H1 (cell line): ENCODE results near the gene PEAK1. TPM values are rescaled to one million over a fixed set of nuclear protein-coding genes. Genes with fewer than 3 reads are reported as not detected.

Experiments used
- CTCF ChIA-PET: fragments of 300-600 bp; sonication (Branson Sonifier 250); formaldehyde crosslinking; loops from one replicate; lab custom pipeline; 2021; ENCODE audit not compliant: partially characterized antibody; lab: Charles Lee
- POLR2A ChIA-PET: fragments of 300-600 bp; sonication (Branson Sonifier 250); formaldehyde crosslinking; loops from one replicate; lab custom pipeline; 2021; ENCODE audit warnings: inconsistent platforms; ENCODE audit not compliant: partially characterized antibody; lab: Charles Lee
- DNase-seq, 2 experiments: peaks; one replicate each; pipeline versions ENCODE4 v3.0.0 to v3.0.0-alpha.2; 2010 to 2022; ENCODE audit warnings: low spot score in 2 of 2, low read depth in 1 of 2, mixed read lengths in 1 of 2
- FAIRE-seq: peaks from 2 replicates; lab custom pipeline; 2011; peaks lifted over from hg19 to GRCh38; lab: Jason Lieb, UNC
- H2AFZ ChIP-seq: 2 replicates; pipeline ENCODE4 v1.8.1; 2012; ENCODE audit warnings: low read length, inconsistent platforms
- H2AK5ac ChIP-seq: 2 replicates; pipeline ENCODE4 v1.6.1; 2013; ENCODE audit warnings: low read depth, low read length
- H2BK120ac ChIP-seq: replicated peaks from 2 replicates; pipeline ENCODE3; 2013; ENCODE audit warnings: low read depth, low read length, inconsistent platforms
- H2BK12ac ChIP-seq: 2 replicates; pipeline ENCODE4 v1.6.1; 2013; ENCODE audit warnings: low read depth, low read length
- H2BK15ac ChIP-seq: 2 replicates; pipeline ENCODE4 v1.6.1; 2013; ENCODE audit warnings: low read length
- H2BK20ac ChIP-seq: 2 replicates; pipeline ENCODE4 v1.6.1; 2013; ENCODE audit warnings: low read length
- H2BK5ac ChIP-seq: 2 replicates; pipeline ENCODE4 v1.6.1; 2013; ENCODE audit warnings: low read depth, low read length
- H3K14ac ChIP-seq: 2 replicates; pipeline ENCODE4 v1.6.1; 2013; ENCODE audit warnings: inconsistent platforms; ENCODE audit not compliant: insufficient read length
- H3K18ac ChIP-seq: 2 replicates; pipeline ENCODE4 v1.6.1; 2013; ENCODE audit warnings: low read length; ENCODE audit errors: extremely low read depth
- H3K23ac ChIP-seq: 2 replicates; pipeline ENCODE4 v1.6.1; 2013; ENCODE audit warnings: inconsistent platforms; ENCODE audit not compliant: insufficient read length
- H3K23me2 ChIP-seq: 2 replicates; pipeline ENCODE4 v1.6.1; 2013; ENCODE audit warnings: low read depth, low read length
- H3K27ac ChIP-seq: 2 replicates; pipeline ENCODE4 v1.6.1; 2011; ENCODE audit warnings: low read depth, low read length, inconsistent platforms
- H3K27me3 ChIP-seq, 4 experiments: replicated peaks in 1 of 4; 1 replicate in 1 of 4; 2 replicates in 3 of 4; pipeline versions ENCODE4 v1.6.1 to v1.8.1; 2011 to 2013; ENCODE audit warnings: low read length in 3 of 4, mild to moderate bottlenecking in 3 of 4, inconsistent platforms in 2 of 4, mixed read lengths in 2 of 4, moderate library complexity in 1 of 4; ENCODE audit not compliant: control insufficient read depth in 3 of 4, insufficient read depth in 3 of 4; ENCODE audit errors: extremely low read depth in 1 of 4
- H3K36me3 ChIP-seq, 4 experiments: 2 replicates each; pipeline versions ENCODE4 v1.6.1 to v1.8.1; 2011 to 2013; ENCODE audit warnings: mild to moderate bottlenecking in 4 of 4, low read length in 3 of 4, moderate library complexity in 2 of 4, control low read depth in 1 of 4, inconsistent platforms in 1 of 4; ENCODE audit not compliant: insufficient read depth in 4 of 4, control insufficient read depth in 2 of 4
- H3K4ac ChIP-seq: replicated peaks from 2 replicates; pipeline ENCODE3; 2013; ENCODE audit warnings: low read length, low read depth, mixed read lengths, inconsistent platforms; ENCODE audit not compliant: insufficient read length
- H3K4me1 ChIP-seq, 4 experiments: replicated peaks in 1 of 4; 1 replicate in 1 of 4; 2 replicates in 3 of 4; pipeline versions ENCODE4 v1.6.1 to v1.8.1; 2011 to 2013; ENCODE audit warnings: low read length in 3 of 4, inconsistent platforms in 2 of 4, mixed read lengths in 1 of 4; ENCODE audit not compliant: insufficient read depth in 4 of 4, control insufficient read depth in 3 of 4
- H3K4me2 ChIP-seq, 2 experiments: 2 replicates each; pipeline versions ENCODE4 v1.6.1 to v1.8.1; 2011 to 2013; ENCODE audit warnings: low read depth in 2 of 2, low read length in 2 of 2, control low read depth in 1 of 2, inconsistent platforms in 1 of 2, mild to moderate bottlenecking in 1 of 2; ENCODE audit not compliant: insufficient read depth in 1 of 2
- H3K4me3 ChIP-seq, 4 experiments: fragments of 200-600, 300-600 bp in 1 of 4; sonication (generic), shearing (Covaris generic), sonication (Bioruptor Twin) in 1 of 4; 2 replicates each; pipeline versions ENCODE4 v1.5.1 to v1.8.1; 2011 to 2016; ENCODE audit warnings: low read length in 4 of 4, low read depth in 3 of 4, control low read depth in 2 of 4, inconsistent platforms in 2 of 4, mild to moderate bottlenecking in 2 of 4, mixed read lengths in 1 of 4, moderate library complexity in 1 of 4; ENCODE audit not compliant: insufficient read depth in 2 of 4; ENCODE audit errors: extremely low read depth in 1 of 4
- H3K56ac ChIP-seq: replicated peaks from 2 replicates; pipeline ENCODE3; 2013; ENCODE audit warnings: low read depth, mild to moderate bottlenecking, mixed read lengths, low read length, inconsistent platforms; ENCODE audit not compliant: insufficient read length
- H3K79me1 ChIP-seq: 2 replicates; pipeline ENCODE4 v1.6.1; 2013; ENCODE audit warnings: low read depth, low read length, control low read depth
- H3K79me2 ChIP-seq, 2 experiments: 2 replicates each; pipeline versions ENCODE4 v1.6.1 to v1.8.1; 2012 to 2013; ENCODE audit warnings: low read length in 2 of 2, mild to moderate bottlenecking in 2 of 2, inconsistent platforms in 1 of 2; ENCODE audit not compliant: insufficient read depth in 2 of 2, control insufficient read depth in 1 of 2
- H3K9ac ChIP-seq, 4 experiments: replicated peaks in 1 of 4; 1 replicate in 1 of 4; 2 replicates in 3 of 4; pipeline versions ENCODE4 v1.6.1 to v1.8.1; 2011 to 2013; ENCODE audit warnings: low read depth in 3 of 4, low read length in 3 of 4, control low read depth in 2 of 4, mild to moderate bottlenecking in 2 of 4, moderate library complexity in 2 of 4, inconsistent platforms in 1 of 4; ENCODE audit errors: extremely low read depth in 1 of 4
- H3K9me3 ChIP-seq, 2 experiments: 2 replicates each; pipeline versions ENCODE4 v1.6.1 to v1.8.1; 2012 to 2013; ENCODE audit warnings: mild to moderate bottlenecking in 2 of 2, moderate library complexity in 2 of 2, control low read depth in 1 of 2, inconsistent platforms in 1 of 2, low read depth in 1 of 2, low read length in 1 of 2, mixed read lengths in 1 of 2; ENCODE audit not compliant: insufficient read depth in 2 of 2
- H4K20me1 ChIP-seq, 2 experiments: replicated peaks in 1 of 2; 2 replicates each; pipeline versions ENCODE3 to v1.8.1; 2011 to 2013; ENCODE audit warnings: inconsistent platforms in 2 of 2, low read length in 2 of 2, mild to moderate bottlenecking in 1 of 2; ENCODE audit not compliant: insufficient read depth in 2 of 2, control insufficient read depth in 1 of 2
- H4K5ac ChIP-seq: 2 replicates; pipeline ENCODE4 v1.6.1; 2013; ENCODE audit warnings: low read length, low read depth, mixed read lengths, inconsistent platforms; ENCODE audit not compliant: insufficient read length
- H4K8ac ChIP-seq: 2 replicates; pipeline ENCODE4 v1.8.0; 2013; ENCODE audit warnings: mild to moderate bottlenecking, moderate library complexity, low read length, inconsistent platforms; ENCODE audit not compliant: insufficient read depth; ENCODE audit errors: extremely low read depth
- H4K91ac ChIP-seq: replicated peaks from 2 replicates; pipeline ENCODE3; 2013; ENCODE audit warnings: low read length, mixed read lengths, inconsistent platforms; ENCODE audit not compliant: insufficient read length
- ATF3 ChIP-seq: IDR thresholded peaks from 2 replicates; pipeline ENCODE4 v1.6.1; 2011; ENCODE audit warnings: low read depth, mild to moderate bottlenecking, low read length; ENCODE audit not compliant: insufficient read depth
- CTBP2 ChIP-seq: IDR thresholded peaks from 2 replicates; pipeline ENCODE4 v1.7.0; 2011; ENCODE audit warnings: borderline replicate concordance, mild to moderate bottlenecking, moderate library complexity, mixed read lengths, low read length; ENCODE audit not compliant: insufficient read depth, insufficient read length
- HDAC2 ChIP-seq, 2 experiments: fragments of 300-600 bp in 1 of 2; sonication (generic) in 1 of 2; IDR thresholded peaks; 2 replicates each; pipeline ENCODE4 v1.6.1; 2011 to 2012; ENCODE audit warnings: low read depth in 2 of 2, low read length in 2 of 2, mild to moderate bottlenecking in 2 of 2, moderate library complexity in 2 of 2, borderline replicate concordance in 1 of 2, inconsistent platforms in 1 of 2
- KDM4A ChIP-seq: IDR thresholded peaks from one replicate; pipeline ENCODE4 v1.7.1; 2012; ENCODE audit warnings: low read depth, mild to moderate bottlenecking, moderate library complexity, low read length, inconsistent platforms; ENCODE audit not compliant: severe bottlenecking
- MAFK ChIP-seq: IDR thresholded peaks from 2 replicates; pipeline ENCODE4 v1.6.1; 2012; ENCODE audit warnings: low read depth, mild to moderate bottlenecking, improper control_type of control experiment, low read length
- RAD21 ChIP-seq, 2 experiments: IDR thresholded peaks in 1 of 2; conservative IDR thresholded peaks in 1 of 2; 2 replicates each; pipeline ENCODE4 v1.6.1; 2011; ENCODE audit warnings: low read depth in 2 of 2, low read length in 2 of 2, improper control_type of control experiment in 1 of 2, inconsistent platforms in 1 of 2, mild to moderate bottlenecking in 1 of 2, moderate library complexity in 1 of 2
- SIX5 ChIP-seq: IDR thresholded peaks from 2 replicates; pipeline ENCODE4 v1.6.1; 2011; ENCODE audit warnings: mild to moderate bottlenecking, low read depth, low read length
- SUZ12 ChIP-seq: fragments of 200-600 bp; sonication (generic); IDR thresholded peaks from 2 replicates; pipeline ENCODE4 v1.6.1; 2012; ENCODE audit warnings: mild to moderate bottlenecking, inconsistent platforms, low read length, moderate library complexity, mixed read lengths
- TBP ChIP-seq: IDR thresholded peaks from 2 replicates; pipeline ENCODE4 v1.6.1; 2011; ENCODE audit warnings: low read depth, low read length, improper control_type of control experiment
- WGBS, 2 experiments: shearing (Covaris generic) in 1 of 2; methylation state at CpG; one replicate each; pipeline versions ENCODE4 v1.1.6 to v1.1.7; 2013 to 2015; ENCODE audit warnings: low lambda C conversion rate in 2 of 2, mixed read lengths in 2 of 2, inconsistent platforms in 1 of 2, low coverage in 1 of 2, missing lambda C conversion rate in 1 of 2; ENCODE audit not compliant: insufficient replicate concordance in 2 of 2, insufficient coverage in 1 of 2, insufficient read length in 1 of 2; ENCODE audit errors: extremely low coverage in 1 of 2, missing lambda C conversion rate in 1 of 2; 5-methylcytosine and 5-hydroxymethylcytosine counted together
- polyA plus RNA-seq, 7 experiments: library from polyadenylated mRNA; depleted of rRNA in 3 of 7; stranded (reverse) in 5 of 7; unstranded in 2 of 7; fragments of >200 nt in 5 of 7; fragments of 200-250 nt in 2 of 7; gene quantifications; 1 replicate in 5 of 7; 2 replicates in 1 of 7; 4 replicates in 1 of 7; pipeline versions ENCODE4 v1.2.1 to v1.2.3, GENCODE V29; 2011 to 2013; ENCODE audit warnings: missing spikeins in 2 of 7, mixed read lengths in 2 of 7
- total RNA-seq: library from RNA; stranded (reverse); fragmentation: NEBNext Ultra II Directional; extraction: Animal tissue kit (Norgen Biotek cat#: 25700); gene quantifications from 2 replicates; pipeline ENCODE4 v1.2.1, GENCODE V29; 2021

PEAK1 gene
- total and polyA plus RNA-seq, 2 of the 8 experiments (the other 6 are each of a cell fraction or from before 2014, with no cell fraction given) = 8.8 to 44.8 TPM

DNA sequence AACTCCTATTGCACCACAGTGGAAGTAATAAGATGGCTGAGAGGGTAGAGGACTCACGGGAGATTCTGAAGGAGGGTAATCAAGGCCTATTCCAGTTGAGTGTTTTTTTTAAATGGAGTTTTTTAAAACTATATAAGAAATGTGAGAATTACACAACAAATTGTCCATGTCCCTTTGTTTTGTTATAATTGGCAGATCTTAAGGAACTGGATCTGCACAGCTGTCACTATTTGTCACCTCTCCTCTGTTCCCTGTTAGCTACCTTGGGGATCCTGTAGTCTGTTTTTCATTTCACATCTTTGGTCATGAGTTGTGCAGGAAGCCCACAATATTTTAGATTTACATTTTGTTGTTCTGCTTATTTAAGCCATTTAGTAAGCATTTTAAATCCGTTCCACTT, 271.7 kb downstream of the PEAK1 start:
- no peak overlapping the region for H4K5ac ChIP-seq
- CTCF ChIA-PET = interaction anchor here (1.4 kb wide), 1 partner anchor 395 kb away, joined by 5 read pairs; no protein-coding TSS in a partner anchor
- 84% methylated on average over 2 of the region's 2 CpGs; no CpG with 5 or more reads in 1 of the 2 experiments for WGBS, 2 experiments

More for the DNA sequence above, 271.7 kb downstream of the PEAK1 start:
- Histone ChIP-seq H2BK120ac (no peak overlapping the region), H3K4me3 (no peak overlapping the region), H3K14ac (no peak overlapping the region), H3K9ac (no peak overlapping the region), H3K56ac (no peak overlapping the region), H3K4me1 (peaks cover 0 to 2% (median 0%) of the 10 kb centered on the region in 4 experiments; a peak in 1 of 7 replicates), H2AFZ (no peak overlapping the region), H2BK12ac (no peak overlapping the region), H3K4ac (no peak overlapping the region), H2AK5ac (no peak overlapping the region), H3K23me2 (no peaks in the 10 kb centered on the region), H2BK5ac (no peak overlapping the region), H2BK15ac (no peak overlapping the region), H2BK20ac (no peak overlapping the region), H3K79me1 (no peaks in the 10 kb centered on the region; the same call in 1 of the 2 replicates), H3K27ac (no peak overlapping the region), H3K9me3 (no peaks in the 10 kb centered on the region), H4K8ac (no peak overlapping the region), H3K4me2 (no peak overlapping the region), H3K27me3 (no peaks in the 10 kb centered on the region), H3K18ac (no peak overlapping the region), H4K91ac (no peak overlapping the region), H3K36me3 (peaks cover 0 to 2% (median 0%) of the 10 kb centered on the region in 4 experiments; a peak in 2 of 8 replicates), H3K23ac (no peak overlapping the region), H4K20me1 (no peaks in the 10 kb centered on the region), H3K79me2 (no peaks in the 10 kb centered on the region)
- no peak for FAIRE-seq
- TF ChIP-seq TBP = no peak
- TF ChIP-seq RAD21 (IDR thresholded peaks at IDR 0.05 in 1 of 2, conservative IDR thresholded peaks at IDR 0.05 in 1 of 2; ENCODE audit: low read depth in 2 of 2, low read length in 2 of 2) = no peak
- TF ChIP-seq KDM4A = no peak
- no peak for TF ChIP-seq ATF3
- no peak for TF ChIP-seq CTBP2
- no peak for TF ChIP-seq SIX5
- no peak for TF ChIP-seq SUZ12
- TF ChIP-seq MAFK = no peak
- no peak for TF ChIP-seq HDAC2 (IDR thresholded peaks at IDR 0.05; ENCODE audit: borderline replicate concordance in 1 of 2, low read depth in 2 of 2, low read length in 2 of 2)
- DNase-seq = no peak
- POLR2A ChIA-PET = interaction anchor here (1.2 kb wide), 1 partner anchor 20 kb away, joined by 4 read pairs; no protein-coding TSS in a partner anchor
